Measurements from ENCODE around the gene LAMTOR4. TPM values are rescaled to one million over a fixed set of nuclear protein-coding genes. Genes with fewer than 3 reads are reported as not detected.

Gene LAMTOR4
- total RNA-seq, 4 donors from 2014 or later, result 117 to 184 (median 152) TPM

GRCh38 chr7:100169147-100169850, 20.6 kb downstream of the LAMTOR4 start:
- Histone ChIP-seq H3K27me3 (peaks cover 0 to 31% (median 7%) of the 10 kb centered on the region in 4 donors), H3K36me3 (no peaks in the 10 kb centered on the region), H3K4me1 (peaks cover 13 to 45% (median 38%) of the 10 kb centered on the region in 4 donors), H3K9me3 (no peaks in the 10 kb centered on the region), H3K27ac (replicated peaks in 1 of 4) (peak overlapping the region; percentile 67 to 72 (median 70)), H3K4me3 (peak overlapping the region in 3 of 4 donors; percentile 45 to 61 (median 55))
- 92% methylated on average over 11 of the region's 11 CpGs for WGBS
- TF ChIP-seq POLR2AphosphoS5 (IDR thresholded peaks at IDR 0.05) (no peak), EP300 (IDR thresholded peaks at IDR 0.05) (no peak), POLR2A (IDR thresholded peaks at IDR 0.05; ENCODE audit: low read depth) (no peak)
- TF ChIP-seq, protein P1, sequence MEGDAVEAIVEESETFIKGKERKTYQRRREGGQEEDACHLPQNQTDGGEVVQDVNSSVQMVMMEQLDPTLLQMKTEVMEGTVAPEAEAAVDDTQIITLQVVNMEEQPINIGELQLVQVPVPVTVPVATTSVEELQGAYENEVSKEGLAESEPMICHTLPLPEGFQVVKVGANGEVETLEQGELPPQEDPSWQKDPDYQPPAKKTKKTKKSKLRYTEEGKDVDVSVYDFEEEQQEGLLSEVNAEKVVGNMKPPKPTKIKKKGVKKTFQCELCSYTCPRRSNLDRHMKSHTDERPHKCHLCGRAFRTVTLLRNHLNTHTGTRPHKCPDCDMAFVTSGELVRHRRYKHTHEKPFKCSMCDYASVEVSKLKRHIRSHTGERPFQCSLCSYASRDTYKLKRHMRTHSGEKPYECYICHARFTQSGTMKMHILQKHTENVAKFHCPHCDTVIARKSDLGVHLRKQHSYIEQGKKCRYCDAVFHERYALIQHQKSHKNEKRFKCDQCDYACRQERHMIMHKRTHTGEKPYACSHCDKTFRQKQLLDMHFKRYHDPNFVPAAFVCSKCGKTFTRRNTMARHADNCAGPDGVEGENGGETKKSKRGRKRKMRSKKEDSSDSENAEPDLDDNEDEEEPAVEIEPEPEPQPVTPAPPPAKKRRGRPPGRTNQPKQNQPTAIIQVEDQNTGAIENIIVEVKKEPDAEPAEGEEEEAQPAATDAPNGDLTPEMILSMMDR (IDR thresholded peaks at IDR 0.05), result no peak
- intact Hi-C loops (cut with DNase I), result no loop called here
- no peak for DNase-seq (ENCODE audit: extremely low spot score)

GRCh38 chr7:100170101-100170897, 21.6 kb downstream of the LAMTOR4 start:
- DNase-seq (ENCODE audit: extremely low spot score), result no peak
- Histone ChIP-seq H3K4me1 (peaks cover 13 to 45% (median 38%) of the 10 kb centered on the region in 4 donors), H3K27me3 (peaks cover 0 to 31% (median 7%) of the 10 kb centered on the region in 4 donors), H3K9me3 (no peaks in the 10 kb centered on the region), H3K4me3 (no peak overlapping the region), H3K27ac (replicated peaks in 1 of 4) (no peak overlapping the region), H3K36me3 (no peaks in the 10 kb centered on the region)
- intact Hi-C loops (cut with DNase I), result no loop called here
- no peak for TF ChIP-seq EP300 (IDR thresholded peaks at IDR 0.05)
- TF ChIP-seq POLR2A (IDR thresholded peaks at IDR 0.05; ENCODE audit: low read depth), result no peak
- TF ChIP-seq, protein P1 (IDR thresholded peaks at IDR 0.05), result no peak
- no peak for TF ChIP-seq POLR2AphosphoS5 (IDR thresholded peaks at IDR 0.05)
- 86% methylated on average over 9 of the region's 11 CpGs for WGBS

- TF ChIP-seq EP300 (IDR thresholded peaks at IDR 0.05), result no peak
- no peak for TF ChIP-seq POLR2A (IDR thresholded peaks at IDR 0.05; ENCODE audit: low read depth)
- no peak for TF ChIP-seq POLR2AphosphoS5 (IDR thresholded peaks at IDR 0.05)
- TF ChIP-seq, protein P1 (IDR thresholded peaks at IDR 0.05), result no peak
- no peaks in the 10 kb centered on the region for H3K36me3 ChIP-seq
- peaks cover 0 to 31% (median 7%) of the 10 kb centered on the region in 4 donors for H3K27me3 ChIP-seq
- no peak for DNase-seq (ENCODE audit: extremely low spot score)
- WGBS, result 22% methylated on average over 18 of the region's 61 CpGs
- H3K4me1 ChIP-seq, result peaks cover 13 to 47% (median 39%) of the 10 kb centered on the region in 4 donors
- H3K9me3 ChIP-seq, result no peaks in the 10 kb centered on the region
- H3K4me3 ChIP-seq, result peak overlapping the region; percentile 53 to 64 (median 54)
- intact Hi-C loops (cut with DNase I), result no loop called here
- no peak overlapping the region for H3K27ac ChIP-seq (replicated peaks in 1 of 4)
Measured at GRCh38 chr7:100171087-100171681, 22.5 kb downstream of the LAMTOR4 start.

- H3K27me3 ChIP-seq, result peaks cover 0 to 24% (median 7%) of the 10 kb centered on the region in 4 donors
- H3K4me3 ChIP-seq, result peak overlapping the region; percentile 53 to 64 (median 54)
- no peak for DNase-seq (ENCODE audit: extremely low spot score)
- WGBS, result 62% methylated on average over 9 of the region's 22 CpGs
- no peaks in the 10 kb centered on the region for H3K9me3 ChIP-seq
- no peaks in the 10 kb centered on the region for H3K36me3 ChIP-seq
- no peak overlapping the region for H3K27ac ChIP-seq (replicated peaks in 1 of 4)
- H3K4me1 ChIP-seq, result peaks cover 16 to 47% (median 39%) of the 10 kb centered on the region in 4 donors
- intact Hi-C loops (cut with DNase I), result no loop called here
- TF ChIP-seq, protein P1 (IDR thresholded peaks at IDR 0.05), result no peak
- TF ChIP-seq POLR2A (IDR thresholded peaks at IDR 0.05; ENCODE audit: low read depth) (no peak), POLR2AphosphoS5 (IDR thresholded peaks at IDR 0.05) (no peak), EP300 (IDR thresholded peaks at IDR 0.05) (no peak)
Measured at GRCh38 chr7:100171840-100172239, 23.1 kb downstream of the LAMTOR4 start.

Measured in esophagus muscularis mucosa (tissue), 4 donors.